Loucy (cell line): ENCODE measurements around the gene PKNOX2.

ENCODE experiments used
- H2AFZ ChIP-seq: fragments of 200-600 bp; sonication (generic); 2 replicates; pipeline ENCODE4 v1.6.0; 2016; ENCODE audit warnings: antibody characterized with exemption, mild to moderate bottlenecking, low read length, moderate library complexity
- H3F3A ChIP-seq: fragments of 200-600 bp; 2 replicates; pipeline ENCODE4 v1.6.0; 2016; ENCODE audit warnings: antibody characterized with exemption, low read depth, mild to moderate bottlenecking
- H3K27me3 ChIP-seq: fragments of 200-600 bp; sonication (generic); 2 replicates; pipeline ENCODE4 v1.6.1; 2014; ENCODE audit warnings: low read length, mild to moderate bottlenecking; ENCODE audit not compliant: insufficient read depth, poor library complexity, severe bottlenecking
- H3K36me3 ChIP-seq: fragments of 200-600 bp; sonication (generic); 2 replicates; pipeline ENCODE4 v1.6.1; 2016; ENCODE audit warnings: low read length; ENCODE audit not compliant: insufficient read depth
- H3K4me1 ChIP-seq: fragments of 200-600 bp; sonication (generic); 2 replicates; pipeline ENCODE4 v1.5.1; 2014; ENCODE audit warnings: low read length, mild to moderate bottlenecking; ENCODE audit not compliant: insufficient read depth, poor library complexity, severe bottlenecking
- H3K4me2 ChIP-seq: fragments of 200-600 bp; sonication (generic); 2 replicates; pipeline ENCODE4 v1.6.0; 2014; ENCODE audit warnings: antibody characterized with exemption, low read length, low read depth, mild to moderate bottlenecking; ENCODE audit not compliant: poor library complexity, severe bottlenecking
- H3K4me3 ChIP-seq: fragments of 200-600 bp; sonication (generic); 2 replicates; pipeline ENCODE4 v1.5.1; 2014; ENCODE audit warnings: low read length, mild to moderate bottlenecking, mixed read lengths; ENCODE audit not compliant: poor library complexity, severe bottlenecking
- H3K79me2 ChIP-seq: fragments of 200-600 bp; sonication (generic); 2 replicates; pipeline ENCODE4 v1.6.1; 2014; ENCODE audit warnings: low read length; ENCODE audit not compliant: insufficient read depth
- H3K9ac ChIP-seq: fragments of 200-600 bp; sonication (generic); 2 replicates; pipeline ENCODE4 v1.6.0; 2014; ENCODE audit warnings: mild to moderate bottlenecking, low read depth, low read length, moderate library complexity; ENCODE audit not compliant: poor library complexity, severe bottlenecking
- H3K9me2 ChIP-seq: fragments of 200-600 bp; sonication (generic); replicated peaks from 2 replicates; pipeline ENCODE4 v1.6.1; 2016; ENCODE audit warnings: low read depth, low read length, mixed read lengths
- H3K9me3 ChIP-seq: fragments of 200-600 bp; sonication (generic); 2 replicates; pipeline ENCODE4 v1.6.1; 2014; ENCODE audit warnings: mild to moderate bottlenecking, antibody characterized with exemption, low read length, low read depth; ENCODE audit not compliant: insufficient read depth
- H4K20me1 ChIP-seq: fragments of 200-600 bp; sonication (generic); 2 replicates; pipeline ENCODE4 v1.6.0; 2014; ENCODE audit warnings: antibody characterized with exemption, low read length, mild to moderate bottlenecking; ENCODE audit not compliant: insufficient read depth, poor library complexity, severe bottlenecking
- CTCF ChIP-seq: fragments of 200-600 bp; sonication (generic); conservative IDR thresholded peaks from 2 replicates; pipeline ENCODE4 v1.5.1; 2014; ENCODE audit warnings: mild to moderate bottlenecking, antibody characterized with exemption, low read length
- EZH2phosphoT487 ChIP-seq: fragments of 200-600 bp; IDR thresholded peaks from 2 replicates; pipeline ENCODE4 v1.6.1; 2018; ENCODE audit warnings: antibody characterized with exemption, mild to moderate bottlenecking, moderate library complexity, borderline replicate concordance

PKNOX2 gene

GRCh38 chr11:125272092-125272491, 107.5 kb downstream of the PKNOX2 start:
- Histone ChIP-seq H3K4me1 (no peaks in the 10 kb centered on the region), H3K9me2 (no peaks in the 10 kb centered on the region), H3K27me3 (no peaks in the 10 kb centered on the region), H3F3A (no peaks in the 10 kb centered on the region), H3K79me2 (no peaks in the 10 kb centered on the region), H3K36me3 (no peaks in the 10 kb centered on the region), H3K4me2 (no peak overlapping the region), H4K20me1 (no peaks in the 10 kb centered on the region), H3K4me3 (no peak overlapping the region), H3K9me3 (no peaks in the 10 kb centered on the region), H3K9ac (no peak overlapping the region), H2AFZ (no peak overlapping the region)
- TF ChIP-seq CTCF (no peak), EZH2phosphoT487 (no peak)

GRCh38 chr11:125272821-125273220, 108.3 kb downstream of the PKNOX2 start:
- Histone ChIP-seq H3K36me3 (no peaks in the 10 kb centered on the region), H2AFZ (no peak overlapping the region), H3K9ac (no peak overlapping the region), H3K9me3 (no peaks in the 10 kb centered on the region), H3K4me2 (no peak overlapping the region), H3K79me2 (no peaks in the 10 kb centered on the region), H3K9me2 (no peaks in the 10 kb centered on the region), H4K20me1 (no peaks in the 10 kb centered on the region), H3F3A (no peaks in the 10 kb centered on the region), H3K4me3 (no peak overlapping the region), H3K4me1 (no peaks in the 10 kb centered on the region), H3K27me3 (no peaks in the 10 kb centered on the region)
- TF ChIP-seq EZH2phosphoT487 (no peak), CTCF (no peak)

GRCh38 chr11:125273519-125274000, 109.0 kb downstream of the PKNOX2 start:
- TF ChIP-seq EZH2phosphoT487 (no peak), CTCF (no peak)

More at GRCh38 chr11:125273519-125274000, 109.0 kb downstream of the PKNOX2 start:
- Histone ChIP-seq H3K9me2 (no peaks in the 10 kb centered on the region), H3K4me2 (no peak overlapping the region), H3K36me3 (no peaks in the 10 kb centered on the region), H2AFZ (no peak overlapping the region), H3K79me2 (no peaks in the 10 kb centered on the region), H3K9ac (no peak overlapping the region), H3K27me3 (no peaks in the 10 kb centered on the region), H3K4me3 (no peak overlapping the region), H3K4me1 (no peaks in the 10 kb centered on the region), H4K20me1 (no peaks in the 10 kb centered on the region), H3F3A (no peaks in the 10 kb centered on the region), H3K9me3 (no peaks in the 10 kb centered on the region)
